Transverse colon (tissue), 3 donors: ENCODE measurements around the gene ARHGAP32.

Experiments
- EP300 ChIP-seq: sonication (generic); formaldehyde crosslinking; IDR thresholded peaks from one replicate; pipeline ENCODE4 v1.6.1; 2017; ENCODE audit warnings: antibody characterized with exemption, low read depth
- POLR2A ChIP-seq: fragments of 450-650 bp; IDR thresholded peaks from one replicate; pipeline ENCODE4 v1.6.1; 2016; ENCODE audit warnings: antibody characterized with exemption, mild to moderate bottlenecking, moderate library complexity
- TF ChIP-seq, protein P1 (sequence below), 5 experiments: fragments of 200-600 bp in 3 of 5; fragments of 450-650 bp in 2 of 5; sonication (generic) in 3 of 5; IDR thresholded peaks; 1 replicate in 2 of 5; 2 replicates in 3 of 5; pipeline ENCODE4 v1.5.1; 2016 to 2017; ENCODE audit warnings: antibody characterized with exemption in 5 of 5, inconsistent platforms in 3 of 5, mild to moderate bottlenecking in 2 of 5, moderate library complexity in 1 of 5

DNA sequence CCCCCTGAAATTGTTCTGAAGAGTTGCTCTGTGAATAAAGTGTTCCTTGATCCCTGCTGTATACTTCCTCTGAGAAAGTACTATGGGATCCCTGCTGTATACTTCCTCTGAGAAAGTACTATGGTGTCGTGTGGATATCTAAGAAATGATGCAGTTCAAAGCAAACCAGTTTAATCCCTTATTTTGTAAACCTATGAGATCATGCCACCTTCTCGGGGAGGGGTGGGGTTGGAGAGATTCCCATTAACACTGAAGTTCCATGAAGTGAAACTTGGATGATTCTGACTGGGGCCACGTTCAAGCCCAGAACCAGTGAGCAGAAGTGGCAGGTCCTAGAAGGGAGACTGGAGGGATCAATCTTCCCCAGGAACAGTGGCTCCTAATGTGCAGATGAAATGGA, 236.5 kb downstream of the ARHGAP32 start:
- TF ChIP-seq, protein P1, sequence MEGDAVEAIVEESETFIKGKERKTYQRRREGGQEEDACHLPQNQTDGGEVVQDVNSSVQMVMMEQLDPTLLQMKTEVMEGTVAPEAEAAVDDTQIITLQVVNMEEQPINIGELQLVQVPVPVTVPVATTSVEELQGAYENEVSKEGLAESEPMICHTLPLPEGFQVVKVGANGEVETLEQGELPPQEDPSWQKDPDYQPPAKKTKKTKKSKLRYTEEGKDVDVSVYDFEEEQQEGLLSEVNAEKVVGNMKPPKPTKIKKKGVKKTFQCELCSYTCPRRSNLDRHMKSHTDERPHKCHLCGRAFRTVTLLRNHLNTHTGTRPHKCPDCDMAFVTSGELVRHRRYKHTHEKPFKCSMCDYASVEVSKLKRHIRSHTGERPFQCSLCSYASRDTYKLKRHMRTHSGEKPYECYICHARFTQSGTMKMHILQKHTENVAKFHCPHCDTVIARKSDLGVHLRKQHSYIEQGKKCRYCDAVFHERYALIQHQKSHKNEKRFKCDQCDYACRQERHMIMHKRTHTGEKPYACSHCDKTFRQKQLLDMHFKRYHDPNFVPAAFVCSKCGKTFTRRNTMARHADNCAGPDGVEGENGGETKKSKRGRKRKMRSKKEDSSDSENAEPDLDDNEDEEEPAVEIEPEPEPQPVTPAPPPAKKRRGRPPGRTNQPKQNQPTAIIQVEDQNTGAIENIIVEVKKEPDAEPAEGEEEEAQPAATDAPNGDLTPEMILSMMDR (IDR thresholded peaks at IDR 0.05): no peak
- TF ChIP-seq EP300 (no peak), POLR2A (no peak)
